Caco-2 (cell line): ENCODE data around the gene CNOT6L. TPM values are rescaled to one million over a fixed set of nuclear protein-coding genes. Genes with fewer than 3 reads are reported as not detected.

Source experiments
- BruUV-seq: library from RNA; stranded (reverse); fragments of 400-500 nt; replicated peaks from 2 replicates; lab custom pipeline; 2021; lab: Mats Ljungman, UMichigan
- CTCF ChIA-PET: fragments of 300-600 bp; sonication (Branson Sonifier 250); formaldehyde crosslinking; loops from one replicate; lab custom pipeline; 2022; ENCODE audit warnings: antibody characterized with exemption; lab: Charles Lee
- POLR2A ChIA-PET: fragments of 300-600 bp; sonication (Branson Sonifier 250); formaldehyde crosslinking; loops from one replicate; lab custom pipeline; 2022; ENCODE audit warnings: antibody characterized with exemption; lab: Charles Lee
- DNase-seq, 2 experiments: peaks; one replicate each; pipeline versions ENCODE4 v3.0.0 to v3.0.0-alpha.2; 2020 to 2022
- H3K27me3 ChIP-seq: replicated peaks from 2 replicates; pipeline ENCODE4 v1.6.0; 2011; ENCODE audit warnings: low read length; ENCODE audit not compliant: control insufficient read depth, insufficient read depth
- H3K36me3 ChIP-seq: 2 replicates; pipeline ENCODE4 v1.5.1; 2011; ENCODE audit warnings: low read length; ENCODE audit not compliant: control insufficient read depth, insufficient read depth
- H3K4me1 ChIP-seq: fragments of 250-450 bp; sonication (Bioruptor Pico); 2 replicates; pipeline ENCODE4 v1.5.1; 2020; ENCODE audit warnings: mild to moderate bottlenecking
- H3K4me3 ChIP-seq: 2 replicates; pipeline ENCODE4 v1.5.1; 2011; ENCODE audit warnings: low read depth, mild to moderate bottlenecking, control low read depth, low read length
- H3K9me3 ChIP-seq: fragments of 250-450 bp; sonication (Bioruptor Pico); 2 replicates; pipeline ENCODE4 v1.5.1; 2020; ENCODE audit warnings: mild to moderate bottlenecking, moderate library complexity
- H3K27ac Mint-ChIP-seq: one replicate; pipeline ENCODE4 v1.8.0; 2022; ENCODE audit warnings: mixed read lengths; ENCODE audit not compliant: unreplicated experiment
- H3K27me3 Mint-ChIP-seq: one replicate; pipeline ENCODE4 v1.8.0; 2022; ENCODE audit warnings: mixed read lengths; ENCODE audit not compliant: insufficient read depth, unreplicated experiment
- H3K36me3 Mint-ChIP-seq: one replicate; pipeline ENCODE4 v1.8.0; 2022; ENCODE audit warnings: mild to moderate bottlenecking, mixed read lengths; ENCODE audit not compliant: insufficient read depth, unreplicated experiment
- H3K4me1 Mint-ChIP-seq: one replicate; pipeline ENCODE4 v1.8.0; 2022; ENCODE audit warnings: low read depth, mixed read lengths; ENCODE audit not compliant: unreplicated experiment
- H3K4me3 Mint-ChIP-seq: one replicate; pipeline ENCODE4 v1.8.0; 2022; ENCODE audit warnings: mild to moderate bottlenecking, moderate library complexity, mixed read lengths; ENCODE audit not compliant: unreplicated experiment
- H3K9me3 Mint-ChIP-seq: one replicate; pipeline ENCODE4 v1.8.0; 2022; ENCODE audit warnings: mixed read lengths; ENCODE audit not compliant: unreplicated experiment
- CTCF ChIP-seq, 2 experiments: fragments of 200-600 bp in 1 of 2; IDR thresholded peaks; 1 replicate in 1 of 2; 2 replicates in 1 of 2; pipeline versions ENCODE4 v1.5.1 to v1.8.0; 2011 to 2022; ENCODE audit warnings: antibody characterized with exemption in 1 of 2, control low read depth in 1 of 2, inconsistent platforms in 1 of 2, low read depth in 1 of 2, low read length in 1 of 2, mild to moderate bottlenecking in 1 of 2, moderate library complexity in 1 of 2; ENCODE audit not compliant: insufficient read depth in 1 of 2, severe bottlenecking in 1 of 2, unreplicated experiment in 1 of 2
- intact Hi-C: fragments of 100-400 bp; cut with micrococcal nuclease; formaldehyde crosslinking; loops from one replicate; pipeline ENCODE4 v1.10.0; 2022; ENCODE audit not compliant: unreplicated experiment
- total RNA-seq: library from RNA; stranded (reverse); gene quantifications from 2 replicates; pipeline ENCODE4 v1.2.3, GENCODE V29; 2022

CNOT6L gene
- total RNA-seq, 1 experiment from 2014 or later: 18.8 TPM

- POLR2A ChIA-PET: no interaction called here
- Mint-ChIP-seq H3K27me3 (no peaks in the 10 kb centered on the region), H3K9me3 (no peaks in the 10 kb centered on the region), H3K27ac (no peak overlapping the region), H3K4me1 (no peaks in the 10 kb centered on the region), H3K4me3 (no peak overlapping the region), H3K36me3 (no peaks in the 10 kb centered on the region)
- no peak for TF ChIP-seq CTCF (IDR thresholded peaks at IDR 0.05; ENCODE audit: insufficient read depth in 1 of 2, low read depth in 1 of 2, low read length in 1 of 2, severe bottlenecking in 1 of 2, unreplicated experiment in 1 of 2)
- no TSS peak for BruUV-seq
- H3K4me3 ChIP-seq: no peak overlapping the region
- no peaks in the 10 kb centered on the region for H3K27me3 ChIP-seq
- no peaks in the 10 kb centered on the region for H3K4me1 ChIP-seq
- no peak for DNase-seq
- no peaks in the 10 kb centered on the region for H3K9me3 ChIP-seq
- no peaks in the 10 kb centered on the region for H3K36me3 ChIP-seq
- intact Hi-C loops: no loop called here
- CTCF ChIA-PET: no interaction called here
These were observed 26.2 kb upstream of the CNOT6L start for GRCh38 chr4:77845400-77845799.

GRCh38 chr4:77844363-77844762 lies 25.2 kb upstream of the CNOT6L start:
- DNase-seq: no peak
- POLR2A ChIA-PET: no interaction called here
- no peaks in the 10 kb centered on the region for H3K9me3 Mint-ChIP-seq
- no peak for TF ChIP-seq CTCF (IDR thresholded peaks at IDR 0.05; ENCODE audit: insufficient read depth in 1 of 2, low read depth in 1 of 2, low read length in 1 of 2, severe bottlenecking in 1 of 2, unreplicated experiment in 1 of 2)
- Histone ChIP-seq H3K27me3 (no peaks in the 10 kb centered on the region), H3K4me1 (no peaks in the 10 kb centered on the region), H3K4me3 (no peak overlapping the region), H3K9me3 (no peaks in the 10 kb centered on the region), H3K36me3 (no peaks in the 10 kb centered on the region)
- H3K4me3 Mint-ChIP-seq: no peak overlapping the region
- no peaks in the 10 kb centered on the region for H3K27me3 Mint-ChIP-seq
- H3K36me3 Mint-ChIP-seq: no peaks in the 10 kb centered on the region
- CTCF ChIA-PET: no interaction called here
- intact Hi-C loops: no loop called here
- H3K4me1 Mint-ChIP-seq: no peaks in the 10 kb centered on the region
- no peak overlapping the region for H3K27ac Mint-ChIP-seq
- BruUV-seq: no TSS peak

- DNase-seq: no peak
- Histone ChIP-seq H3K36me3 (no peaks in the 10 kb centered on the region), H3K9me3 (no peaks in the 10 kb centered on the region), H3K27me3 (no peaks in the 10 kb centered on the region), H3K4me1 (no peaks in the 10 kb centered on the region), H3K4me3 (no peak overlapping the region)
- POLR2A ChIA-PET: no interaction called here
- Mint-ChIP-seq H3K27ac (no peak overlapping the region), H3K36me3 (no peaks in the 10 kb centered on the region), H3K9me3 (no peaks in the 10 kb centered on the region), H3K27me3 (no peaks in the 10 kb centered on the region), H3K4me3 (no peak overlapping the region), H3K4me1 (no peaks in the 10 kb centered on the region)
- CTCF ChIA-PET: no interaction called here
- no peak for TF ChIP-seq CTCF (IDR thresholded peaks at IDR 0.05; ENCODE audit: insufficient read depth in 1 of 2, low read depth in 1 of 2, low read length in 1 of 2, severe bottlenecking in 1 of 2, unreplicated experiment in 1 of 2)
- no TSS peak for BruUV-seq
- intact Hi-C loops: no loop called here
These were observed 24.5 kb upstream of the CNOT6L start for GRCh38 chr4:77843628-77844027.
